Activated B cell treated with CpG ODN at 0.5 μM for 24 hours (primary cell): Measurements from ENCODE around the gene TCEANC. TPM values are rescaled to one million over a fixed set of nuclear protein-coding genes. Genes with fewer than 3 reads are reported as not detected.

Experiments
- ATAC-seq: fragments of 200-7000 bp; cut with Tn5 transposase; one replicate; pipeline ENCODE4 v1.10.0; 2021; ENCODE audit warnings: low read depth, mild to moderate bottlenecking, moderate library complexity
- CTCF ChIA-PET: fragments of 350-600 bp; sonication (Branson Sonifier 250); formaldehyde crosslinking; loops from one replicate; lab custom pipeline; 2021; ENCODE audit warnings: antibody characterized with exemption; lab: Charles Lee
- POLR2A ChIA-PET: fragments of 350-600 bp; sonication (Branson Sonifier 250); formaldehyde crosslinking; loops from one replicate; lab custom pipeline; 2021; ENCODE audit warnings: antibody characterized with exemption; lab: Charles Lee
- DNase-seq: peaks from one replicate; pipeline ENCODE4 v3.0.0; 2022
- H3K27ac Mint-ChIP-seq: one replicate; pipeline ENCODE4 v1.8.0; 2020; ENCODE audit warnings: mixed read lengths
- H3K27me3 Mint-ChIP-seq: one replicate; pipeline ENCODE4 v1.8.0; 2021; ENCODE audit warnings: mixed read lengths
- H3K36me3 Mint-ChIP-seq: one replicate; pipeline ENCODE4 v1.8.0; 2021; ENCODE audit warnings: low read depth, mixed read lengths
- H3K4me1 Mint-ChIP-seq: one replicate; pipeline ENCODE4 v1.8.0; 2021; ENCODE audit warnings: mixed read lengths
- H3K4me3 Mint-ChIP-seq: one replicate; pipeline ENCODE4 v1.8.0; 2020; ENCODE audit warnings: mild to moderate bottlenecking, mixed read lengths
- H3K9me3 Mint-ChIP-seq: one replicate; pipeline ENCODE4 v1.8.0; 2020; ENCODE audit warnings: mixed read lengths
- intact Hi-C: fragments of 100-400 bp; cut with micrococcal nuclease; formaldehyde crosslinking; loops from one replicate; pipeline ENCODE4 v1.15.1; 2024
- total RNA-seq: library from RNA; stranded (reverse); gene quantifications from 2 replicates; pipeline ENCODE4 v1.2.3, GENCODE V29; 2022
- TF ChIP-seq, protein P1 (sequence below): fragments of 200-600 bp; IDR thresholded peaks from one replicate; pipeline ENCODE4 v1.8.0; 2022; ENCODE audit warnings: antibody characterized with exemption, mild to moderate bottlenecking

The TCEANC gene
- total RNA-seq, 1 donor from 2014 or later: 5.9 TPM

GRCh38 chrX:13689741-13690211 is 36.8 kb downstream of the TCEANC start:
- intact Hi-C loops: loop anchor here (1.0 kb wide), 2 partner anchors 8 to 31 kb away; no protein-coding TSS in a partner anchor
- CTCF ChIA-PET: interaction anchor here (0.8 kb wide), 1 partner anchor 68 kb away, joined by 3 read pairs; no protein-coding TSS in a partner anchor
- Mint-ChIP-seq H3K4me3 (peak overlapping the region; percentile 91), H3K27ac (peak overlapping the region; percentile 89), H3K4me1 (peaks cover 67% of the 10 kb centered on the region), H3K36me3 (peaks cover 7% of the 10 kb centered on the region), H3K27me3 (no peaks in the 10 kb centered on the region), H3K9me3 (no peaks in the 10 kb centered on the region)
- POLR2A ChIA-PET: interaction anchor here (0.7 to 6.2 kb wide), 6 partner anchors 13 to 44 kb away, joined by 3 to 55 read pairs (median 12); partner anchors contain the start of genes OFD1, TCEANC and TRAPPC2
- TF ChIP-seq, protein P1, sequence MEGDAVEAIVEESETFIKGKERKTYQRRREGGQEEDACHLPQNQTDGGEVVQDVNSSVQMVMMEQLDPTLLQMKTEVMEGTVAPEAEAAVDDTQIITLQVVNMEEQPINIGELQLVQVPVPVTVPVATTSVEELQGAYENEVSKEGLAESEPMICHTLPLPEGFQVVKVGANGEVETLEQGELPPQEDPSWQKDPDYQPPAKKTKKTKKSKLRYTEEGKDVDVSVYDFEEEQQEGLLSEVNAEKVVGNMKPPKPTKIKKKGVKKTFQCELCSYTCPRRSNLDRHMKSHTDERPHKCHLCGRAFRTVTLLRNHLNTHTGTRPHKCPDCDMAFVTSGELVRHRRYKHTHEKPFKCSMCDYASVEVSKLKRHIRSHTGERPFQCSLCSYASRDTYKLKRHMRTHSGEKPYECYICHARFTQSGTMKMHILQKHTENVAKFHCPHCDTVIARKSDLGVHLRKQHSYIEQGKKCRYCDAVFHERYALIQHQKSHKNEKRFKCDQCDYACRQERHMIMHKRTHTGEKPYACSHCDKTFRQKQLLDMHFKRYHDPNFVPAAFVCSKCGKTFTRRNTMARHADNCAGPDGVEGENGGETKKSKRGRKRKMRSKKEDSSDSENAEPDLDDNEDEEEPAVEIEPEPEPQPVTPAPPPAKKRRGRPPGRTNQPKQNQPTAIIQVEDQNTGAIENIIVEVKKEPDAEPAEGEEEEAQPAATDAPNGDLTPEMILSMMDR: no peak
- DNase-seq (no peak), ATAC-seq (no peak)

GRCh38 chrX:13690836-13691235 is 37.9 kb downstream of the TCEANC start:
- peaks cover 10% of the 10 kb centered on the region for H3K36me3 Mint-ChIP-seq
- H3K4me3 Mint-ChIP-seq: peak overlapping the region; percentile 91
- ChIA-PET CTCF (no interaction called here), POLR2A (interaction anchor here (6.0 to 6.2 kb wide), 2 partner anchors 21 to 43 kb away, joined by 39 to 55 read pairs; partner anchors contain the start of genes OFD1 and TRAPPC2)
- no peaks in the 10 kb centered on the region for H3K9me3 Mint-ChIP-seq
- H3K27ac Mint-ChIP-seq: peak overlapping the region; percentile 84
- intact Hi-C loops: no loop called here
- ATAC-seq: no peak
- DNase-seq: no peak
- H3K27me3 Mint-ChIP-seq: no peaks in the 10 kb centered on the region
- TF ChIP-seq, protein P1: no peak
- H3K4me1 Mint-ChIP-seq: peaks cover 69% of the 10 kb centered on the region

DNA sequence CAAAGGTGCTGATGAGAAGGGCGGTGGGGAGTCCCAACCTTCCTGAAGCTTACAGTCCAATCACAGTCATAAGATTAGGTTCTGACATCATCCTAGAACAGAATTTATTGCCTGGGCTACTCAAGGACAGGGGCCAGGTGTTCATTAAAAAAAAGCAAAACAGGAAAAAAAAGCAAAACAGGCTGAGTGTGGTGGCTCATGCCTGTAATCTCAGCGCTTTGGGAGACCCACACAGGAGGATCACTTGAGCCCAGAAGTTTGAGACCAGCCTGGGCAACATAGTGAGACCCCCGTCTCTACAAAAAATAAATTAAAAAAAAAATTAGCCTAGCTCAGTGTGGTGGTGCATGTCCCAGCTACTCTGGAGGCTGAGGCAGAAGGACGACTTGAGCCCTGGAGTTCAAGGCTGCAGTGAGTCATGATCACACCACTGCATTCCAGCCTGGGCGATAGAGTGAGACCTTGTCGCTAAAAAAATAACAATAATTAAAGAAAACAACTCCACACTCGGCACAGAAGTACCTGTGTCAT is 39.0 kb downstream of the TCEANC start:
- CTCF ChIA-PET: no interaction called here
- peak overlapping the region; percentile 63 for H3K27ac Mint-ChIP-seq
- TF ChIP-seq, protein P1: no peak
- peak overlapping the region; percentile 49 for H3K4me3 Mint-ChIP-seq
- ATAC-seq (no peak), DNase-seq (no peak)
- peaks cover 13% of the 10 kb centered on the region for H3K36me3 Mint-ChIP-seq
- H3K27me3 Mint-ChIP-seq: no peaks in the 10 kb centered on the region
- POLR2A ChIA-PET: interaction anchor here (0.6 to 6.2 kb wide), 5 partner anchors 22 to 292 kb away, joined by 3 to 55 read pairs (median 16); partner anchors contain the start of genes OFD1 and TRAPPC2
- peaks cover 77% of the 10 kb centered on the region for H3K4me1 Mint-ChIP-seq
- intact Hi-C loops: no loop called here
- H3K9me3 Mint-ChIP-seq: no peaks in the 10 kb centered on the region

- ChIA-PET POLR2A (interaction anchor here (1.0 to 2.8 kb wide), 2 partner anchors 24 to 42 kb away, joined by 3 to 16 read pairs; partner anchors contain the start of genes OFD1 and TRAPPC2), CTCF (no interaction called here)
- Mint-ChIP-seq H3K27ac (peak overlapping the region; percentile 47), H3K9me3 (no peaks in the 10 kb centered on the region), H3K4me1 (peaks cover 81% of the 10 kb centered on the region), H3K4me3 (peak overlapping the region; percentile 49), H3K36me3 (peaks cover 15% of the 10 kb centered on the region), H3K27me3 (no peaks in the 10 kb centered on the region)
- ATAC-seq: no peak
- no peak for DNase-seq
- TF ChIP-seq, protein P1: no peak
- intact Hi-C loops: no loop called here
Measured at GRCh38 chrX:13692771-13693231, 39.9 kb downstream of the TCEANC start.

- DNase-seq (no peak), ATAC-seq (no peak)
- TF ChIP-seq, protein P1: no peak
- Mint-ChIP-seq H3K36me3 (peaks cover 15% of the 10 kb centered on the region), H3K4me1 (peaks cover 81% of the 10 kb centered on the region), H3K4me3 (peak overlapping the region; percentile 49), H3K27me3 (no peaks in the 10 kb centered on the region), H3K27ac (peak overlapping the region; percentile 47), H3K9me3 (no peaks in the 10 kb centered on the region)
- intact Hi-C loops: no loop called here
- CTCF ChIA-PET: no interaction called here
- POLR2A ChIA-PET: interaction anchor here (1.0 to 2.8 kb wide), 3 partner anchors 16 to 41 kb away, joined by 3 to 16 read pairs (median 4); partner anchors contain the start of genes OFD1 and TRAPPC2
Measured at GRCh38 chrX:13693341-13693961, 40.5 kb downstream of the TCEANC start.
